GM12801 (cell line): ENCODE measurements around the gene HIP1.

Source experiments
- CTCF ChIP-seq: IDR thresholded peaks from one replicate; pipeline ENCODE4 v1.5.1; 2011; ENCODE audit warnings: control low read depth; ENCODE audit not compliant: insufficient read length; ENCODE audit errors: extremely low read depth

The HIP1 gene

GRCh38 chr7:75639071-75639885 lies 99.5 kb downstream of the HIP1 start:
- TF ChIP-seq CTCF = no peak

DNA sequence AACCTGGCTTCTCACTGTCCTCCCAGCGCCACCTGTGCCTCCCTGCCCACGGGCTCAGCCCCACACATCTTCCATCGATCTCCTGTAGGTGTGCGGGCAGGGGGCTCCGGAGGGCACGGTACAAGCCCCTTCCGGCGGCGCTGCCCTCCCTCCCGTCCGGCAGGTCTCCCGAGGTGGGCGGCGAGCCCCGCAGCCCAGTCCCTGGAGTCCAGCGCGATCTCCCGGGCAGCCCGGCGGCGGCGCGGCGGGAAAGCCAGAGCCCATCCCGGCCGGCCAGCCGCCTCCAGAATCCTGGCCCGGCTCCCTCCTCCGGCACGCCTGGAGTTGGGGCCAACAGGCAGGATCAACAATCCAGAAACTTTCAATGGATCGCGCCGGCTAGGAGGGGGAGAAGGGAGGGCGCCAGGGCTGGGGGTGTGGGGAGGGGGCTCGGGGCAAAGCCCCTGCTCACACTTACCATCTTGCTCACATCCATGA lies 100.1 kb downstream of the HIP1 start:
- TF ChIP-seq CTCF = no peak

GRCh38 chr7:75637854-75638593 lies 100.7 kb downstream of the HIP1 start:
- no peak for TF ChIP-seq CTCF

DNA sequence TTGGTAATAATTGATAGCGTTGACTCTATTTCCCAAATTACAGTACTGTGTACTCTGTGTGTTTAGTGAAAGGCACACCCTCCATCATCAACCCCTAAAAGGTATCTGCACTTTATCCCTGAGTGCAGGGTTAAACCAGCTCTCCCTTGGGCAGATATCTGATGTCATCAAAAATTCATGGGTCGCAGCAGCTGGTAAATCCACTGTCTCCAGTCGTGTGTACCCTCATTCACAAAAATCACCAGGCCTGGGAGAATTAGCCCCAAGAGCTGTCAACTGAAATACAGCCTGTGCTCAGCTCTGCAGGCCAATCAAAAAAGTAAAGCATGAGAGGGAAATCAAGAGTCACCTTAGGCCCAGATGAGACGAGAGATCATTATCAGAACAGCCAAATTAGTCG lies 103.7 kb downstream of the HIP1 start:
- no peak for TF ChIP-seq CTCF

GRCh38 chr7:75631711-75632110 lies 107.0 kb downstream of the HIP1 start:
- TF ChIP-seq CTCF = no peak

DNA sequence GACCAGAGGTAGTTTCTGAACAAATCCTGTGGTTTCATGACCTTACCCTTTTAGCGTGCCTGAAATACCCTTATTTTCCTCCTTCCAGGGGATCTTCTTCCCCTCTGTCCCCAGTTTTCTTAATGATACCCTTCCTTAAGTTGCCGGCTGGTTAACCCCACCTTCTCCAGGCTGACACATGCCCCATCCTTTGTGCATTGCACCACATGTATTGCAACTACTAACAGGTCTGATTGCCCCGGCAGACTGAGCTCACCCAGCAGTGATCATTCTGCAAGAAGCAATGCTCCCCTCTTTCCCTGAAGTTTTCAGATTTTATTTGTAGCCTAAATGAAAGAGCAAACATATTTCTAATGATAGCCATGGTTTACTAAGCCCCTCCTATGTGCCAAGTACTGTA lies 108.2 kb downstream of the HIP1 start:
- TF ChIP-seq CTCF = no peak

DNA sequence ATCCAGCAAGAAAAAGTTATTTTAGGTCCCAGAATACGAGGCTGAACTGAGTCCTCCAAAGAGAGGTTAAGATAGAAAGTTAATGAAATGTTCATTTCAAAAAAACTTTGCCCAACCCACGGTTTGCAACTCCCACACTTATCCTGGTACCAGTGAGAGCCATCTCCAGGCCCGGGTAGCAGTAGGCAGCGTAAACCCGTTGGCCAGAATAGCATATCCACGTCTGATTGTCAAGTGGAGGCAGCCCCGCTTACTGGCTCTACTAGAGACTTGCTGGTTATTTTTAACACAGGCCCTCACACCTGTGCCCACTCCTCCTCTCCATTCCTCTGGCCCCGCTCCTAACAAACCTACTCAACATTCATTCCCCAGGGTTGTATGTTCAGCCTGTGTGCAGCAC lies 109.7 kb downstream of the HIP1 start:
- TF ChIP-seq CTCF = no peak
